Fibroblast of lung (primary cell): ENCODE measurements around the gene AHCYL2.

Experiments used
- EZH2 ChIP-seq: IDR thresholded peaks from 2 replicates; pipeline ENCODE4 v1.5.1; 2012; ENCODE audit warnings: low read length, control low read depth, mild to moderate bottlenecking; ENCODE audit errors: missing control alignments
- TF ChIP-seq, protein P1 (sequence below), 2 donors: IDR thresholded peaks in 1 of 2; conservative IDR thresholded peaks in 1 of 2; 1 replicate in 1 of 2; 2 replicates in 1 of 2; pipeline ENCODE4 v1.5.1; 2011 to 2012; ENCODE audit warnings: low read length in 2 of 2, control low read depth in 1 of 2, inconsistent platforms in 1 of 2, low read depth in 1 of 2, mild to moderate bottlenecking in 1 of 2

GRCh38 chr7:129453510-129454248, 228.8 kb downstream of the AHCYL2 start:
- TF ChIP-seq, protein P1, sequence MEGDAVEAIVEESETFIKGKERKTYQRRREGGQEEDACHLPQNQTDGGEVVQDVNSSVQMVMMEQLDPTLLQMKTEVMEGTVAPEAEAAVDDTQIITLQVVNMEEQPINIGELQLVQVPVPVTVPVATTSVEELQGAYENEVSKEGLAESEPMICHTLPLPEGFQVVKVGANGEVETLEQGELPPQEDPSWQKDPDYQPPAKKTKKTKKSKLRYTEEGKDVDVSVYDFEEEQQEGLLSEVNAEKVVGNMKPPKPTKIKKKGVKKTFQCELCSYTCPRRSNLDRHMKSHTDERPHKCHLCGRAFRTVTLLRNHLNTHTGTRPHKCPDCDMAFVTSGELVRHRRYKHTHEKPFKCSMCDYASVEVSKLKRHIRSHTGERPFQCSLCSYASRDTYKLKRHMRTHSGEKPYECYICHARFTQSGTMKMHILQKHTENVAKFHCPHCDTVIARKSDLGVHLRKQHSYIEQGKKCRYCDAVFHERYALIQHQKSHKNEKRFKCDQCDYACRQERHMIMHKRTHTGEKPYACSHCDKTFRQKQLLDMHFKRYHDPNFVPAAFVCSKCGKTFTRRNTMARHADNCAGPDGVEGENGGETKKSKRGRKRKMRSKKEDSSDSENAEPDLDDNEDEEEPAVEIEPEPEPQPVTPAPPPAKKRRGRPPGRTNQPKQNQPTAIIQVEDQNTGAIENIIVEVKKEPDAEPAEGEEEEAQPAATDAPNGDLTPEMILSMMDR (conservative IDR thresholded peaks at IDR 0.05 in 1 of 2, IDR thresholded peaks at IDR 0.05 in 1 of 2; ENCODE audit: low read depth in 1 of 2, low read length in 2 of 2): no peak
- no peak for TF ChIP-seq EZH2
